Measurements from ENCODE around the gene MRPL1. TPM values are rescaled to one million over a fixed set of nuclear protein-coding genes. Genes with fewer than 3 reads are reported as not detected.
"Not testable (repeated sequence)": the region's sequence is repeated elsewhere in the genome, so short reads cannot be mapped to it uniquely, and the experiment has no call there.

Gene MRPL1
- total RNA-seq, 4 donors from 2014 or later = 12.1 to 25.9 (median 19.0) TPM

- WGBS, 2 donors = 95 to 98% methylated on average over 3 of the region's 3 CpGs
- H3K27ac ChIP-seq = no peak overlapping the region
- TF ChIP-seq CTCF (IDR thresholded peaks at IDR 0.05) = no peak
- no peak for TF ChIP-seq POLR2A (IDR thresholded peaks at IDR 0.05)
- H3K27me3 ChIP-seq = no peaks in the 10 kb centered on the region
- H3K36me3 ChIP-seq = no peaks in the 10 kb centered on the region
- DNase-seq = no peak
- H3K4me3 ChIP-seq (replicated peaks in 1 of 3) = no peak overlapping the region
- peaks cover 0 to 5% of the 10 kb centered on the region in 2 donors for H3K4me1 ChIP-seq
- H3K9me3 ChIP-seq = no peaks in the 10 kb centered on the region
- intact Hi-C loops (cut with DNase I) = no loop called here
These were observed 3.4 kb upstream of the MRPL1 start for GRCh38 chr4:77859256-77859655.

- H3K9me3 ChIP-seq = no peaks in the 10 kb centered on the region
- H3K27ac ChIP-seq = peak overlapping the region; percentile 27 to 99 (median 95)
- intact Hi-C loops (cut with DNase I) = no loop called here
- 89 to 90% methylated on average over 1 of the region's 1 CpG for WGBS, 2 donors
- TF ChIP-seq CTCF (IDR thresholded peaks at IDR 0.05) (no peak), POLR2A (IDR thresholded peaks at IDR 0.05) (no peak)
- H3K4me3 ChIP-seq (replicated peaks in 1 of 3) = no peak overlapping the region
- H3K4me1 ChIP-seq = peaks cover 0 to 5% of the 10 kb centered on the region in 2 donors
- H3K36me3 ChIP-seq = no peaks in the 10 kb centered on the region
- no peak for DNase-seq
- no peaks in the 10 kb centered on the region for H3K27me3 ChIP-seq
These were observed 1.1 kb upstream of the MRPL1 start for GRCh38 chr4:77861495-77861894.

- DNase-seq; intact Hi-C loops (cut with DNase I); H3K27me3 ChIP-seq; H3K36me3 ChIP-seq; H3K9me3 ChIP-seq; H3K4me1 ChIP-seq: not testable (repeated sequence)
- 32 to 36% methylated on average over 14 of the region's 14 CpGs for WGBS, 2 donors
- Histone ChIP-seq H3K4me3 (replicated peaks in 1 of 3) (peak overlapping the region; percentile 59 to 83 (median 67)), H3K27ac (peak overlapping the region in 1 of 3 donors; percentile 99)
These were observed 711 bp downstream of the MRPL1 start for GRCh38 chr4:77863341-77863740.

DNA sequence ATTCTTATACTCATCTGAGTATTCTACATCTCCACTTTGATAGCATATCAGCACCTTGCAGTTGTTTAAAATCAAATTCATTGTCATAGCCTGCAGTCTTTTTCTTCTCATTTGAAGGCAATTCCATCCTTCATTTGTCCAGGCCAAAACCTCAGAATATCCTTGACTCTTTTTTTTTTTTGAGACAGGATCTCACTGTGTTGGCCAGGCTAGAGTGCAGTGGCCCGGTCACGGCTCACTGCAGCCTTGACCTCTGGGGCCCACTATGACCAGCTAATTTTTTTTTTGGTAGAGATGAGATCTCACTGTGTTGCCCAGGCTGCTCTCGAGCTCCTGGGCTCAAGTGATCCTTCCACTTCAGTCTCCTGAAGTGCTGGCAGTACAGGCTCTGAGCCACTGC, 2.6 kb downstream of the MRPL1 start:
- TF ChIP-seq POLR2A (IDR thresholded peaks at IDR 0.05) (no peak), CTCF (IDR thresholded peaks at IDR 0.05) (no peak)

DNA sequence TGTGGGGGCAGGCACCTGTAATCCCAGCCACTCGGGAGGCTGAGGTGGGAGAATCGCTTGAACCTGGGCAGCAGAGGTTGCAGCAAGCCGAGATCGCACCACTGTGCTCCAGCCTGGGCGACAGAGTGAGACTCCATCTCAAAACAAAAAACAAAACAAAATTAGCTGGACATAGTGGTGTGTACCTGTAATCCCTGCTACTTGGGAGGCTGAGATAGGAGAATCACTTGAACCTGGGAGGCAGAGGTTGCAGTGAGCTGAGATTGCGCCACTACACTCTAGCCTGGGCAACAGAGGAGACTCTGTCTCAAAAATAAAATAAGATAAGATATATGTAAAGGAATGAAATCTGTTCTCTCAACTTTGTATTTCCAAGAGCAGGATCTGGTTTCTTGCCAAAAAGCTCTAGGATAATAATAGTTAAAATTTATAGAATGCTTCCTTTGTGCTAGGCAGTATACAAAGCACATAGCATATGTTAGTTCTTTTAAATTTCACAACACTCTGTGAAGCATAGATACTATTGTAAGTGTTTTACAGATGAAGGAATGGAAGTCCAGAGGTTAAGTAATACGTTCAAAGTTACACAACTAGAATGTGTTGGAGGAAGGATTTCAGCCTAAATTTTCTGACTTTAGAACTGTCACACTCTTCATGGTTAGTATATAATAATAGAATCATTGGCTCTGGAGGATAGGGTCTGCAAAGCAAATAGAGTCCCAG, 10.3 kb downstream of the MRPL1 start:
- H3K27me3 ChIP-seq = no peaks in the 10 kb centered on the region
- intact Hi-C loops (cut with DNase I) = no loop called here
- no peaks in the 10 kb centered on the region for H3K4me1 ChIP-seq
- H3K27ac ChIP-seq = no peak overlapping the region
- DNase-seq = no peak
- no peaks in the 10 kb centered on the region for H3K9me3 ChIP-seq
- WGBS, 2 donors = 96% methylated on average over 7 of the region's 7 CpGs
- no peak overlapping the region for H3K4me3 ChIP-seq (replicated peaks in 1 of 3)
- no peak for TF ChIP-seq POLR2A (IDR thresholded peaks at IDR 0.05)
- TF ChIP-seq CTCF (IDR thresholded peaks at IDR 0.05) = no peak
- H3K36me3 ChIP-seq = peaks cover 6 to 17% of the 10 kb centered on the region in 2 donors

More for the DNA sequence above, 2.6 kb downstream of the MRPL1 start:
- no peak for DNase-seq
- Histone ChIP-seq H3K9me3 (no peaks in the 10 kb centered on the region), H3K4me3 (replicated peaks in 1 of 3) (no peak overlapping the region), H3K4me1 (peaks cover 0 to 5% of the 10 kb centered on the region in 2 donors), H3K27me3 (no peaks in the 10 kb centered on the region), H3K27ac (no peak overlapping the region), H3K36me3 (no peaks in the 10 kb centered on the region)
- 55 to 72% methylated on average over 3 of the region's 3 CpGs for WGBS, 2 donors
- intact Hi-C loops (cut with DNase I) = no loop called here

All from thyroid gland (tissue), 4 donors.